Pons (tissue), 1 donor: ENCODE measurements around the gene DRAXIN.

Experiments
- DNase-seq: peaks from one replicate; pipeline ENCODE4 v3.0.0-alpha.2; 2016; ENCODE audit warnings: low spot score

The DRAXIN gene

GRCh38 chr1:11708554-11709350 is 17.2 kb downstream of the DRAXIN start:
- no peak for DNase-seq

DNA sequence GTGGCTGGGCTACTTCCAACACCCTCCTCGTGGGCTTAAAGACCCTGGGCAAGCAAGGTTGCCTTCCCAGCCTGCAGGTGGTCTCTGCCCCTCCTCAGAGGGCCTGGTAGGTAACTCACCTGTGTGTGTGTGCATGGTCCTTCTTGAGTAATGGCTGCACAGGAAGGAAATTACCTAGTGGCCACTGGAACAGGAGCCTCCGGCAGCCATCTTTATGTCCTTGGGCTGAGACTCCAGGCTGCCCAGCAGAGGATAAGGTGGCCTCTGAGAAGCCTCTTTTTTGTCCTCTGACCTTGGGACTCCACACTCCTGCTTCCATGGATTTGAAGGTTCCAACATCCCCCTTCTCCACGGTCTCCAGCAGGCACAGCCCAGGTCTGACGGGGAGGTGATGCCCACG is 20.0 kb downstream of the DRAXIN start:
- DNase-seq = no peak

GRCh38 chr1:11712285-11712684 is 20.8 kb downstream of the DRAXIN start:
- no peak for DNase-seq

- no peak for DNase-seq
Measured at GRCh38 chr1:11713095-11713494, 21.6 kb downstream of the DRAXIN start.

- DNase-seq = no peak
Measured at GRCh38 chr1:11714831-11715575, 23.5 kb downstream of the DRAXIN start.

GRCh38 chr1:11719313-11720032 is 28.0 kb downstream of the DRAXIN start:
- peak; percentile 79 for DNase-seq

- no peak for DNase-seq
Measured at GRCh38 chr1:11720033-11720376, 28.5 kb downstream of the DRAXIN start.

DNA sequence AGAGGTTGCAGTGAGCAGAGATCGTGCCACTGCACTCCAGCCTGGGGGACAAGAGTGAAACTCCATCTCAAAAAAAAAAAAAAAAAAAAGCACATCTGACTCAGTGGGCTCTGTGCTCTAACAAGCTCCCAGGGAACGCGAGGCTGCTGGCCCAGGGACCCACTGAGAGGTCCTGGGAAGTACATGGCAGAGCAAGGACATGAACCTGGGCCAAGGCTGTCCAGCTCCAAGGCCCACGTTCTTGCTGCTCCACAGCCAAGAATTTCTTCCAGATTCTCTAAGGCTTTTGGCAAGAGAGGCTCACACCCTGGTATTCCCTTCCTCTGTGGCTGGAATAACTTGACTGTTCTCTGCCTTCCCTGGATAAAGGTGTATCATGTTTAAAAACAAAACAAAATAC is 29.0 kb downstream of the DRAXIN start:
- DNase-seq = peak; percentile 37

GRCh38 chr1:11721311-11721710 is 29.8 kb downstream of the DRAXIN start:
- DNase-seq = no peak

DNA sequence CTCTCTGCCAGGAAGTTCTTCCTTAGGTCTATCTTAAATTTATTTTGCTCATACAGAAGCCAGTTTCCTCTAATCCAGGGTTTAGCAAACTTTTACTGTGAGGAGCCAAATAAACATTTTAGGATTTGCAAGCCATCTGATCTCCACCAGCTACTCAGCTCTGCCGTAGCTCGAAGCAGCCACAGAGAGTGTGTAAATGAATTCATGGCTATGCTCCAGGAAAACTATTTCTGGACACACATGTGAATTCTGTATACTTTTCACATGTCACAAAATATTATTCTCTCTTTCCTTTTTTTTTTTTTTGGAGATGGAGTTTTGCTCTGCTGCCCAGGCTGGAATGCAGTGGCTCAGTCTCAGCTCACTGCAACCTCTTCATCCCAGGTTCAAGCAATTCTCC is 31.0 kb downstream of the DRAXIN start:
- DNase-seq = no peak

DNA sequence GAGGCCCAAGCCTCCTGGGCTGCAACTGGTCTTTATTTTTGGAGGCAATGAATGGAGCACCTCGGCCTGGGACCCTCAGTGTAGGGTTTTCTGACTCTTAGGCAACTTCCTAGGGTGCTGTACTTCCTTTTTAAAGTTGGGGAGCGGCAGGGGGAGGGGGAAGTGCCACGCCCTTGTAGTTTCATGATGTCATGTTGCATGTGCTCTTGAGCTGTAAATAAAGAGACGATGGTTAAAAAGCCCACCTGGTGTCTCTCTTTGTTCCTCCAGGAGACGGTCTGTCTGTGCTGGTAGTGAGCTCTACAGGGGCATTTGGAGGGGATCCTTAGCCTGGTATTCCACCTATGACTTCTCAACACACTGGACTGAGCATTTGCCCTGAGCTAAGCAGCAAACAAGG is 34.1 kb downstream of the DRAXIN start:
- DNase-seq = no peak

DNA sequence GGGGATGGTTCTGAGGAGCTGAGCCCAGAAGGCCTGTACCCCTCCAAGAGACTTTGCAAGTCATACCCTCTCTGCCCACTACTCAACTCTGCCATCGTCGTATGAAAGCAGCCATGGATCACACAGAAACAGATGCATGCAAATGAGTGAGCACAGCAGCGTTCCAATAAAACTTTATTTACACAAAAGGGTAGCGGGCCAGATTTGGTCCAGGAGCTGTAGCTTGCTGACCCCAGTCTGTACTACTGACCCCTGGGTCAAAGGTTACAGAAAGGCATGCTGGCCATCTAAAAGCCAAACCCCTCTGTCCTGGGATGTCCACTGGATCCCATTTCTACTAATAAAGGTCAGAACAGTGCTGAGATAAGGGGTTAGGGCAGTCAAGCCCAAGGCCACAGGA is 35.6 kb downstream of the DRAXIN start:
- DNase-seq = no peak

DNA sequence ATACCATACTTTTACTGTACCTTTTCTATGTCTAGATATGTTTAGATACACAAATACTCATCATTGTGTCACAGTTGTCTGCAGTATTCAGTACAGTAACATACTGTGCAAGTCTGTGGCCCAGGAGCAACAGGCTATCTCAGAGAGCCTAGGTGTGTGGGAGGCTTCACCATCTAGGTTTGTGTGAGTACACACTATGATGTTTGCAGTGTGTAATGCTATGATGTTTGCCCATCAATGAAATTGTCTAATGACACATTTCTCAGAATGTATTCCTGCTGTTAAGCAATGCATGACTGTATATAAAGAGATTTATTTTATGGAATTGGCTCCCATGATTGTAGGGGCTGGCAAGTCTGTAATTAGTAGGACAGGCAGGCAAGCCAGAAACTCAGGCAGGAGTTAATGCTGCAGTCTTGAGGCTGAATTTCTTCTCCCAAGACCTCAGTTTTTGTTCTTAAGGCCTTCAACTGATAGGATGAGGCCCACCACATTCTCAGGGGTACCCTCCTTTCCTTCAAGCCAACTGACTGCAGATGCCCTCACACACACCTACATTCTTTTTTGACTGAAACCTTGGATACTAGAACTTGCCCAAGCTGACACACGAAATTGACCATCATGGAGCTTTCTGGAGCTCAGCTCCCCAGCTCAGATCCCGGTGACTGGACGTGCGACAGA is 36.8 kb downstream of the DRAXIN start:
- DNase-seq = no peak

- no peak for DNase-seq
Measured at GRCh38 chr1:11729155-11729497, 37.6 kb downstream of the DRAXIN start.

- DNase-seq = peak; percentile 19
Measured at GRCh38 chr1:11729498-11730428, 38.3 kb downstream of the DRAXIN start.

DNA sequence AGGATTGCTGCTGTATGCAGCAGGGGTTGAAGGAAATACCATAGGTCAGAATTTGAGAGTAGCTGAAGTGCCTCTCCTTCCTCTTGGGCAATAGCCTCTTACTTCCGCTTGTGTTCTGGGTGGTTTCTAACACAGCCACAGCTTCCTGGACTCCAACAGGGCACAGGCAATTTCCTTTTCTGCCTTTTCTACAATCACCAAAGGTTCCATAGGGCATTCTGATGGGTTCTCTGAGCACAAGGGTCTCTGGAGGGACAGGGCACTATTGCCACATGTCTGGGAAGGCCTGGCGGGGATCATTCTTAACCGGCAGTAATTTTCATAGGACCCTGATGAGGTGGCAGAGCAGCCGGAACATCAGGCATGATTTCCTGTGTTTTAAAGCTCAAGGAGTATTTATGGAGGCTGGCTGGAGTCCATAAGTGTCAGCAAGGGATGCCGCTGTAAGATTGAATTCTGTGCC is 39.0 kb downstream of the DRAXIN start:
- DNase-seq = peak; percentile 77

DNA sequence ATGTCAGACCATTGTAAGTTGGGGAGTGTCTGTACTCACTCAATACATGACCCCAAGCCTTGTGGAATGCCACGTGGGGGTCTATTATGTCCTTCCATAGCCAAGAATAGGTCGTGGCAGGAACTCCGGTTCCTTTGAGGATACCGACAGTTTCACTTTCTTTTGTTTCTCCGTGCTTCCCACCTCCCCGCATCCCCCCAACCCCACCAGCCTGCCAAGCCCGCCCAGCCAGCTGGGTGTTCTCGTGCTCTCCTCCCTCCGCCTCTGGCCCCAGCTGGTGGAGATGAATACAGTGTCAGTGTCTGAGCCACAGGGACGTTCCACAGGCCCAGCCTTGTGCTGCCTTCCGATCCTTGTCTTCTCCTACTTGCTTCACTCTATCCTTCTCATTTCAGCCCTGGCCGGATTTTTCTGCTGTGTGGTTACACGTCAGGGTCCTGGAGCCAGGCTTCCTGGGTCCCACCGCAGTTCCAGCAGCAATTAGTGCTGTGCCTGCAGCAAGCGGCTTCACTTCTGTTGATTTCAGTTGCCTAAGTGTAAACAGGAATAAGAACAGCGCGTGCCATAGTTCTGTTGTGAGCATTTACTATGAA is 40.3 kb downstream of the DRAXIN start:
- peak; percentile 95 for DNase-seq

DNA sequence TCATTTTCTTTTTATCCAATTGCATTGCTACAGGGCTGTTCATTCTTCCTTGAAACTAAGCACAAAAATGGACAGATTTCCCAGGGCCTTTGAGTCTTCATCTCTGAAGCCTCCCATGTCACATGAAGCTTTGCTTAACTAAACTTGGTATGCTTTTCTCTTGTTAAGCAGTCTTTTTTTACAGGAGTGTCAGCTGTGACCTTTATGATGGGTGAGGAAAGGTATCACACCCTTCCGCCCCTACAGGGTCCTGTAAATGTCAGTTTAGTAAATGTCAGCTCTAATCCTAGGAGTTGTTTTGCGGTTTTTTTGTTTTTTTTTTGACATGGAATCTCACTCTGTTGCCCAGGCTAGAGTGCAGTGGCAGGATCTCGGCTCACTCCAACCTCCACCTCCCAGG is 41.8 kb downstream of the DRAXIN start:
- no peak for DNase-seq

GRCh38 chr1:11735531-11735853 is 44.0 kb downstream of the DRAXIN start:
- DNase-seq = peak; percentile 43

- DNase-seq = peak; percentile 91
Measured at GRCh38 chr1:11735854-11736745, 44.6 kb downstream of the DRAXIN start, which contains the start of gene AGTRAP. TSS of gene AGTRAP (plus strand) at chr1:11736136. CDS start at chr1:11736209, 73 bp downstream.
